ENCODE data around the gene CDC25A. TPM values are rescaled to one million over a fixed set of nuclear protein-coding genes. Genes with fewer than 3 reads are reported as not detected.

The CDC25A gene
- total and polyA plus RNA-seq, 2 of the 13 experiments (the other 11 are each of a cell fraction or from before 2014, with no cell fraction given) = 7.9 to 45.4 TPM

DNA sequence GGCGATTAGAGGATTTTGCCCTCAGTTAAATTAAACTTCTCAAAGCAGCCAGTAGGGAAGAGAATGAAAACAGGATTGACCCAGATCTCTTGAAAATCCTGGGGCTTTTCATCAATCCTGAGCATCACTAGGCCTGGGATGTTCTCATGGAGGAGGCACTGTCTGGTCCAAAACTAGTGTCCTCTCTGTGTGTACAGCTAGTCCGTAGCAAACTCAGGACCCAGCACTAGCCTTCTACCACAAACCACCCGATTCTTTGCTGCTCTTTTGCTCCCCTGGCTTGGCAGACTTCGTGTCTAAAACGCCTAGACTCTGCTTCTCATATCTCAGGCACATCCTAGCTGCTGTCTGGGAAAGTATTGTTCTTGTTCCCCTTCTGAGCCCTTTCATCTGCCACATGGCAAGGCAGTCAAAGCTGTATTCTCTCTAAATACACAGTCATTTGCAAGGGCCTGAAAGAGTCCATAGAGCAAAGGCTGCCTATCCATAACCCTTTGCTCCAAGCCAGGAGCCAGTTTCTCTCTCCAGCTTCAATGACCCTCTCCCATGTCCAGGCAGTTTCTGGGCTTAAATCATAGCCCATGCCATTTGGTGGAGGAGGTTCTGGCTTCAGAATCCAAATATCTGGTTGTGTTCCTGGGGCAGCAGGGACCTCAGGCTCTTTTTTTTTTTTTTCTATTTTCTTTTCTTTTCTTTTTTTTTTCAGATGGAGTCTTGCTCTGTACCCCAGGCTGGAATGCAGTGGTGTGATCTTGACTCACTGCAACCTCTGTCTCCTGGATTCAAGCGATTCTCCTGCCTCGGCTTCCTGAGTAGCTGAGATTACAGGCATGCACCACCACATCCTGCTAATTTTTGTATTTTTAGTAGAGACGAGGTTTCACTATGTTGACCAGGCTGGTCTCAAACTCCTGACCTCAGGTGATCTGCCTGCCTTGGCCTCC is 52.4 kb downstream of the CDC25A start:
- FAIRE-seq = peak; percentile 96
- peak overlapping the region; percentile 63 for H3K27ac ChIP-seq (ENCODE audit: extremely low read length, insufficient read depth, low read length)
- H3K79me2 ChIP-seq (ENCODE audit: insufficient read depth, low read length) = no peaks in the 10 kb centered on the region
- ChIA-PET POLR2A (interaction anchor here (0.5 kb wide), 1 partner anchor 346 kb away, joined by 3 read pairs; no protein-coding TSS in a partner anchor), CTCF (ENCODE audit: low intra/inter-chr PET ratio, low total read pairs) (no interaction called here)
- peak overlapping the region in 1 of 3 experiments; percentile 38; a peak in 2 of 6 replicates for H3K4me3 ChIP-seq (replicated peaks in 1 of 3; ENCODE audit: insufficient read depth in 1 of 3, low read depth in 2 of 3, low read length in 3 of 3)
- H3K27me3 ChIP-seq (ENCODE audit: control insufficient read depth in 1 of 2, insufficient read depth in 2 of 2, low read length in 2 of 2) = no peaks in the 10 kb centered on the region
- in situ Hi-C loops (cut with HindIII; ENCODE audit: extremely low pct_ligation_motif_present, low pct_unique_long_range_greater_than_20kb) = no loop called here
- intact Hi-C loops (cut with micrococcal nuclease; ENCODE audit: unreplicated experiment) = loop anchor here (5.0 kb wide), 1 partner anchor 204 kb away; no protein-coding TSS in a partner anchor
- H3K4me1 ChIP-seq (ENCODE audit: insufficient read depth, low read length) = peaks cover 32% of the 10 kb centered on the region
- no peaks in the 10 kb centered on the region for H4K20me1 ChIP-seq (ENCODE audit: insufficient read depth, low read length)
- H3K9me3 ChIP-seq (ENCODE audit: low read length) = no peaks in the 10 kb centered on the region
- BruUV-seq (replicated peaks) = no TSS peak
- DNase-seq (ENCODE audit: low spot score) = peak; percentile 77
- H2AFZ ChIP-seq (ENCODE audit: low read length) = peak overlapping the region; percentile 52
- H3K36me3 ChIP-seq (replicated peaks in 1 of 2; ENCODE audit: control insufficient read depth in 1 of 2, insufficient read depth in 2 of 2, low read length in 2 of 2) = no peaks in the 10 kb centered on the region
- peak; percentile 93 for ATAC-seq
- peak overlapping the region; percentile 72 for H3K4me2 ChIP-seq (ENCODE audit: low read depth, low read length)
- H3K9ac ChIP-seq (ENCODE audit: insufficient read depth, low read depth, low read length) = peak overlapping the region; percentile 38
- WGBS (ENCODE audit: low lambda C conversion rate) = 9% methylated on average over 8 of the region's 8 CpGs
- TF ChIP-seq, protein P1, sequence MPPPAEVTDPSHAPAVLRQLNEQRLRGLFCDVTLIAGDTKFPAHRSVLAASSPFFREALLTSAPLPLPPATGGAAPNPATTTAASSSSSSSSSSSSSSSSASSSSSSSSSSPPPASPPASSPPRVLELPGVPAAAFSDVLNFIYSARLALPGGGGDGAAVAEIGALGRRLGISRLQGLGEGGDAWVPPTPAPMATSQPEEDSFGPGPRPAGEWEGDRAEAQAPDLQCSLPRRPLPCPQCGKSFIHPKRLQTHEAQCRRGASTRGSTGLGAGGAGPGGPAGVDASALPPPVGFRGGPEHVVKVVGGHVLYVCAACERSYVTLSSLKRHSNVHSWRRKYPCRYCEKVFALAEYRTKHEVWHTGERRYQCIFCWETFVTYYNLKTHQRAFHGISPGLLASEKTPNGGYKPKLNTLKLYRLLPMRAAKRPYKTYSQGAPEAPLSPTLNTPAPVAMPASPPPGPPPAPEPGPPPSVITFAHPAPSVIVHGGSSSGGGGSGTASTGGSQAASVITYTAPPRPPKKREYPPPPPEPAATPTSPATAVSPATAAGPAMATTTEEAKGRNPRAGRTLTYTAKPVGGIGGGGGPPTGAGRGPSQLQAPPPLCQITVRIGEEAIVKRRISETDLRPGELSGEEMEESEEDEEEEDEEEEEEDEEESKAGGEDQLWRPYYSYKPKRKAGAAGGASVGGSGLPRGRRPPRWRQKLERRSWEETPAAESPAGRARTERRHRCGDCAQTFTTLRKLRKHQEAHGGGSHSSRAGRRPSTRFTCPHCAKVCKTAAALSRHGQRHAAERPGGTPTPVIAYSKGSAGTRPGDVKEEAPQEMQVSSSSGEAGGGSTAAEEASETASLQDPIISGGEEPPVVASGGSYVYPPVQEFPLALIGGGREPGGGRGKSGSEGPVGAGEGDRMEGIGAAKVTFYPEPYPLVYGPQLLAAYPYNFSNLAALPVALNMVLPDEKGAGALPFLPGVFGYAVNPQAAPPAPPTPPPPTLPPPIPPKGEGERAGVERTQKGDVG (CRISPR knock-in tag; IDR thresholded peaks at IDR 0.05; ENCODE audit: borderline replicate concordance) = no peak
- TF ChIP-seq POLR2AphosphoS2 (IDR thresholded peaks at IDR 0.05; ENCODE audit: low read depth, low read length) (no peak), RBAK (CRISPR knock-in tag; IDR thresholded peaks at IDR 0.05) (no peak), ZNF101 (CRISPR knock-in tag; IDR thresholded peaks at IDR 0.05; ENCODE audit: borderline replicate concordance, low read depth) (no peak), ZNF33B (CRISPR knock-in tag; IDR thresholded peaks at IDR 0.05) (no peak), ZNF792 (CRISPR knock-in tag; IDR thresholded peaks at IDR 0.05) (0 out of 2 replicates have a peak, but pooled peaks have one; percentile 16), XRCC5 (optimal IDR thresholded peaks at IDR 0.05; ENCODE audit: low read length) (peak; percentile 24), ZFY (CRISPR knock-in tag; IDR thresholded peaks at IDR 0.05) (0 out of 2 replicates have a peak, but pooled peaks have one; percentile 29)
- TF ChIP-seq, protein P2, sequence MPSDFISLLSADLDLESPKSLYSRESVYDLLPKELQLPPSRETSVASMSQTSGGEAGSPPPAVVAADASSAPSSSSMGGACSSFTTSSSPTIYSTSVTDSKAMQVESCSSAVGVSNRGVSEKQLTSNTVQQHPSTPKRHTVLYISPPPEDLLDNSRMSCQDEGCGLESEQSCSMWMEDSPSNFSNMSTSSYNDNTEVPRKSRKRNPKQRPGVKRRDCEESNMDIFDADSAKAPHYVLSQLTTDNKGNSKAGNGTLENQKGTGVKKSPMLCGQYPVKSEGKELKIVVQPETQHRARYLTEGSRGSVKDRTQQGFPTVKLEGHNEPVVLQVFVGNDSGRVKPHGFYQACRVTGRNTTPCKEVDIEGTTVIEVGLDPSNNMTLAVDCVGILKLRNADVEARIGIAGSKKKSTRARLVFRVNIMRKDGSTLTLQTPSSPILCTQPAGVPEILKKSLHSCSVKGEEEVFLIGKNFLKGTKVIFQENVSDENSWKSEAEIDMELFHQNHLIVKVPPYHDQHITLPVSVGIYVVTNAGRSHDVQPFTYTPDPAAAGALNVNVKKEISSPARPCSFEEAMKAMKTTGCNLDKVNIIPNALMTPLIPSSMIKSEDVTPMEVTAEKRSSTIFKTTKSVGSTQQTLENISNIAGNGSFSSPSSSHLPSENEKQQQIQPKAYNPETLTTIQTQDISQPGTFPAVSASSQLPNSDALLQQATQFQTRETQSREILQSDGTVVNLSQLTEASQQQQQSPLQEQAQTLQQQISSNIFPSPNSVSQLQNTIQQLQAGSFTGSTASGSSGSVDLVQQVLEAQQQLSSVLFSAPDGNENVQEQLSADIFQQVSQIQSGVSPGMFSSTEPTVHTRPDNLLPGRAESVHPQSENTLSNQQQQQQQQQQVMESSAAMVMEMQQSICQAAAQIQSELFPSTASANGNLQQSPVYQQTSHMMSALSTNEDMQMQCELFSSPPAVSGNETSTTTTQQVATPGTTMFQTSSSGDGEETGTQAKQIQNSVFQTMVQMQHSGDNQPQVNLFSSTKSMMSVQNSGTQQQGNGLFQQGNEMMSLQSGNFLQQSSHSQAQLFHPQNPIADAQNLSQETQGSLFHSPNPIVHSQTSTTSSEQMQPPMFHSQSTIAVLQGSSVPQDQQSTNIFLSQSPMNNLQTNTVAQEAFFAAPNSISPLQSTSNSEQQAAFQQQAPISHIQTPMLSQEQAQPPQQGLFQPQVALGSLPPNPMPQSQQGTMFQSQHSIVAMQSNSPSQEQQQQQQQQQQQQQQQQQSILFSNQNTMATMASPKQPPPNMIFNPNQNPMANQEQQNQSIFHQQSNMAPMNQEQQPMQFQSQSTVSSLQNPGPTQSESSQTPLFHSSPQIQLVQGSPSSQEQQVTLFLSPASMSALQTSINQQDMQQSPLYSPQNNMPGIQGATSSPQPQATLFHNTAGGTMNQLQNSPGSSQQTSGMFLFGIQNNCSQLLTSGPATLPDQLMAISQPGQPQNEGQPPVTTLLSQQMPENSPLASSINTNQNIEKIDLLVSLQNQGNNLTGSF (CRISPR knock-in tag; IDR thresholded peaks at IDR 0.05) = no peak
